Dermis microvascular lymphatic vessel endothelial cell (primary cell): ENCODE measurements around the gene ACHE. TPM values are rescaled to one million over a fixed set of nuclear protein-coding genes. Genes with fewer than 3 reads are reported as not detected.
"Not testable (repeated sequence)": the region's sequence is repeated elsewhere in the genome, so short reads cannot be mapped to it uniquely, and the experiment has no call there.

Experiments
- DNase-seq, 2 donors: peaks; one replicate each; pipeline versions ENCODE4 v3.0.0 to v3.0.0-alpha.2; 2010; ENCODE audit warnings: low read depth in 2 of 2
- total RNA-seq: library from RNA; depleted of rRNA; stranded (reverse); fragments of >200 nt; gene quantifications from 2 replicates; pipeline ENCODE4 v1.2.1, GENCODE V29; 2014

The ACHE gene
- total RNA-seq = 1.2 and 4.3 TPM in 2 replicates

GRCh38 chr7:100895701-100895955, at the start of gene ACHE:
Gene ACHE, minus strand, starts transcription at chr7:100895888. Its CDS starts 1,656 bp downstream, at chr7:100894232.
- no peak for DNase-seq

DNA sequence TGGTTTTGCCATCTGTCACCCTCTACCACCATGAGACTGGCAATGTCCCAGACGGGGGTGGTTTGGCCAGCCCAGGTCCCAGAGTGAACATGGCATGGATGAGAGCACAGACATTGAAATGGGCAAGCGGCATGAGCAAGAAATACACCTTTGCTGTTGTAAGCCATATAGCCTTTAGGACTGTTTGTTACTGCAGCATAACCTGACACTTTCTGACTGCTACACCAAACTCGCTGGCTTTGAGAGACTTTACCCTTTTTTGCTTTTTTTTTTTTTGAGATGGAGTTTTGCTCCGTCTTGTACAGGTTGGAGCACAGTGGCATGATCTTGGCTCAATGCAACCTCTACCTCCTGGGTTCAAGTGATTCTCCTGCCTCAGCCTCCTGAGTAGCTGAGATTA, 48.5 kb upstream of the ACHE start:
- DNase-seq = no peak

DNA sequence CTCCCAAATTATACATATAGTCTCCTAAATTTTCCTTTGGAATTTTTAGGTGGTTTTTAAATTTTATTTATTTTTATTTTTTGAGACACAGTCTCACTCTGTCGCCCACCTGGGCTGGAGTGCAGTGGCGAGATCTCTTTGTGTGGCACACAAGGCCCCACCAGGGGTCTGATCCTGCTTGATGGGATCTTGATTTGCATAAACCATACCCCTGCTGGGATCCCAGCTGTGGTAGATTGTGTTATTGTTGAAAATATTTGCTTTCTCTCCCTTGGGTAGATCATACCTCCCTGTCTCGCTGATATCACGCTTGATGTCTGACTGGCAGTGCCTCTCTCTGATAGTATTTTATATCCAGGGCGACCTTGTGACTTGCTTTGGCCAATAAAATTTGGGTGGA, 48.0 kb upstream of the ACHE start:
- DNase-seq = no peak

- no peak for DNase-seq
Observed at GRCh38 chr7:100942045-100942774, 46.5 kb upstream of the ACHE start.

- not testable (repeated sequence) for DNase-seq
Observed at GRCh38 chr7:100936167-100936566, 40.5 kb upstream of the ACHE start.

DNA sequence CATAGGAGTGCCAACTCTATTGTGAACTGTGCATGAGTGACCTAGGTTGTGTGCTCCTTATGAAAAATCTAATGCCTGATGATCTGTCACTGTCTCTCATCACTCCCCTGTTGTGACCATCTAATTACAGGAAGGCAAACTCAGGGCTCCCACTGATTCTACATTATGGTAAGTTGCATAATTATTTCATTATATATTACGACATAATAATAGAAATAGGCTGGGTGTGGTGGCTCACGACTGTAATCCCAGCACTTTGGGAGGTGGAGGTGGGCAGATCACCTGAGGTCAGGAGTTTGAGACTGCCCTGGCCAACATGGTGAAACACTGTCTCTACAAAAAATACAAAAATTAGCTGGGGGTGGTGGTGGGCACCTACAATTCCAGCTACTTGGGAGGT, 39.7 kb upstream of the ACHE start:
- DNase-seq = not testable (repeated sequence)

- DNase-seq = no peak
Observed at GRCh38 chr7:100933734-100934133, 38.0 kb upstream of the ACHE start.

GRCh38 chr7:100929808-100930174, 34.1 kb upstream of the ACHE start:
- DNase-seq = no peak

- not testable (repeated sequence) for DNase-seq
Observed at GRCh38 chr7:100923616-100924015, 27.9 kb upstream of the ACHE start.

DNA sequence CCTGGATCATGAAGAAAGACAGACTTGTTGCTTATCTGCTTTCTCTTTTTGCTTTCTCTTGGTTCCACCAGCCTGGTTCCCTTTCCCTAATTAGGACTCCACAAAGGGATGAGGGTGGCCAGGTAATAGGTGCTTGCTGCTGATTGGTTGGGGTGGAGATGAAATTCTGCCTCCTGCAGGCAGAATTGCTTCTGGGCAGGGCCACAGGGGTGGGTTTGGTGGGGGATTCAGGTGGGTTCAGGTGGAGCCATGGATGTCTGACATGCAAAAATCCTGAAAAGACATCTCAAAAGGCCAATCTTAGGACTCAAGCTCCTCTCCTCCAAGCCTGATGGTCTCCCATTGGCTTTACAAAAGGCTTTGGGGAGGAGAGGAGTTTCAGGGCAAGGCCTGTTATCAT, 25.4 kb upstream of the ACHE start:
- DNase-seq = no peak

DNA sequence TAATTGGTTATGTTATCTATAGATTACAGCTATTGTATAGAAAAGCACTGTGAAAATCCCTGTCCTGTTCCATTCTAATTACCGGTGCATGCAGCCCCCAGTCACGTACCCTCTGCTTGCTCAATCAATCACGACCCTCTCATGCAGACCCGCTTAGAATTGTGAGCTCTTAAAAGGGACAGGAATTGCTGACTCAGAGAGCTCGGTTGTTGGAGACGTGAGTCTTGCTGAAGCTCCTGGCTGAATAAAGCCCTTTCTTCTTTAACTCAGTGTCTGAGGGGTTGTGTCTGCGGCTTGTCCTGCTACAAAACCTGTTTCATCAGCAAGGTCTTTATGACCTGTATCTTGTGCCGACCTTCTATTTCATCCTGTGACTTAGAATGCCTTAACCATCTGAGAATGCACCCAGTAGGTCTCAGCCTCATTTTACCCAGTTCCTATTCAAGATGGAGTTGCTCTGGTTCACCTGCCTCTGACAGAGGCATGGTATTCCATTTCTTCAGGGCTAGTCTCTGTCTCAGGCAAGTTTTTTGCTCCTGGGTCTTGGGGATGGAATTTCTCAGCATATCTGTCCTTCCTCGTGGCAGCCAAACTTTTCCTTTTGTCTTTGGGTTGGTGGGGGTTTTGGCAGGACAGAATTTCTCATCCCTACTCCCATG, 24.2 kb upstream of the ACHE start:
- not testable (repeated sequence) for DNase-seq

- DNase-seq = not testable (repeated sequence)
Observed at GRCh38 chr7:100919335-100919734, 23.6 kb upstream of the ACHE start.

DNA sequence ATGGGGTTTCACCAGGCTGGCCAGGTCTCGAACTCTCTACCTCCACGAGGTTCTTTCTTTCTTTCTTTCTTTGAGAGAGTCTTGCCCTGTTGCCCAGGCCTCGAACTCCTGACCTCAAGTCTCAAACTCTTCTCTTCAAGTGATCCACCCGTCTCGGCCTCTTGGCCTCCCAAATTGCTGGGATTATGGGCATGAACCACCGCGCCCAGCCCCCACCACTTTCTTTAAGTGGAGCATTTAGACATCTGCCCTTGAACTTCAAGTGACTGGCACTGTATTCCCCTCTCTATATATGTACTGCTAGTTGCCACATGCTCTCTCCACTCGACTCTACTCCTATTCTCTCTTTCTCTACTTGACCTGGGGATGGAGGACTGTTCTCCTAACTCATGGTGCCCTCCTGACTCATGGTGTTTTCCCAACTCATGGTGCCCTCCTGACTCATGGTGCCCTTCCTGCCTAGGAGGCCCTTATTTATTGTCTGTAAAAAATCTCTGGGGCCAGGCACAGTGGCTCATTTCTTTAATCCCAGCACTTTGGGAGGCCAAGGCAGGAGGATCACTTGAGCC, 19.3 kb upstream of the ACHE start:
- no peak for DNase-seq

DNA sequence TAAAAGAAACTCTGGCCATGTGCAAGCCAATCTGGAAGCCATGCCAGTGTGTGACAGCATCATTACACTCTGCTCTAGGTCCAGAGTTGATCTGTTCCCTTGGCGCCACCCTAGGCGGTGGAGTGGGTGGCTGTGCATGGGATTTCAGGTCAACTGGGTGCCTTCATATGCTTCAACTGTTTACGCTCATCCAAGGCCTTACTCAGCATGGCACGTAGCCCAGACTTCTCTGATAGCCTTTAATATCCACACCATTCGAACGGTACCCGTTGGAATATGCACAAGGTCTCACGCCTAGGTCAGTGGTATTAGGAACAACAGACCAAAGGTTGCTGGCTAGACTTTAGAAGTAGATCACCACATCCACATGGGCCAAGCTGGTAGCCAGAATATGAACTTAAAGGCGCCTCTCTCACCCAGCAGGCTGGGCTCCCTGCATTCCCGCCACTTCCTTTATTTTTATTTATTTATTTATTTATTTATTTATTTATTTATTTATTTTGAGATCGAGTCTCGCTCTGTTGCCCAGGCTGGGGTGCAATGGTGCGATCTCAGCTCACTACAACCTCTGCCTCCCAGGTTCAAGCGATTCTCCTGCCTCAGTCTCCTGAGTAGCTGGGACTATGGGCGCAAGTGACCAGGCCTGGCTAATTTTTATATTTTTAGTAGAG, 18.7 kb upstream of the ACHE start:
- no peak for DNase-seq

DNA sequence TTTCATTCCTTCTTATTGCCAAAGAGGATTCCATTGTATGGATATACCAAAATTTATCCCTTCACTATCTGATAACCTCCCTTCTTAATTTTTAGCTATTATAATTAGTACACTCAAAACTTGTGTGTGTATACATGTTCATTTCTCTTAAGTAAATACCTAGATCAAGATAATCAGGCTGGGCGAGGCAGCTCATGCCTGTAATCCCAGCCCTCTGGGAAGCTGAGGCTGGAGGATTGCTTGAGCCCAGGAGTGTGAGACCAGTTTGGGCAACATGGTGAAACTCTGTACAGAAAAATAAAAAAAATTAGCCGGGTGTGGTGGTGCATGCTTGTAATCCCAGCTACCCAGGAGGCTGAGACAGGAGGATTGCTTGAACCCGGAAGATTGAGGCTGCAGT, 15.8 kb upstream of the ACHE start:
- DNase-seq = no peak

GRCh38 chr7:100910443-100910842, 14.8 kb upstream of the ACHE start:
- not testable (repeated sequence) for DNase-seq

- DNase-seq = no peak
Observed at GRCh38 chr7:100908512-100908911, 12.8 kb upstream of the ACHE start.

DNA sequence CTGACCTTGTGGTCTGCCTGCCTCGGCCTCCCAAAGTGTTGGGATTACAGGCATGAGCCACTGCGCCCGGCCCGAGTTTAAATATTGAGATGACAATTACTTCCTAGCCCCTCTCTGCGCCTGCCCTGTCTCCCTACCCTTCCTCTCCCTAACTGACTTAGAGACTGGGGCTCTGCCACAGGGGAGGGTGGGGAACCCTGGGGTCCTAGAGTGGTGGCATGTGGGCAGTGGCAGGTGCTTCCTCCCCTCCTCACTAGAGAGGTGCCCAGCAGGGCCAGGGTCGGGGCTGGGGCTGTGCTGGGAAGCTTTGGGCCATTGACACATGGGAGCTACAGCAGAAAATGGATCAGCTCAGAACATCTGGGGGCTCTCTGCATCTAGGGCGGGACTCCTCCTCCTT, 7.0 kb upstream of the ACHE start:
- no peak for DNase-seq

DNA sequence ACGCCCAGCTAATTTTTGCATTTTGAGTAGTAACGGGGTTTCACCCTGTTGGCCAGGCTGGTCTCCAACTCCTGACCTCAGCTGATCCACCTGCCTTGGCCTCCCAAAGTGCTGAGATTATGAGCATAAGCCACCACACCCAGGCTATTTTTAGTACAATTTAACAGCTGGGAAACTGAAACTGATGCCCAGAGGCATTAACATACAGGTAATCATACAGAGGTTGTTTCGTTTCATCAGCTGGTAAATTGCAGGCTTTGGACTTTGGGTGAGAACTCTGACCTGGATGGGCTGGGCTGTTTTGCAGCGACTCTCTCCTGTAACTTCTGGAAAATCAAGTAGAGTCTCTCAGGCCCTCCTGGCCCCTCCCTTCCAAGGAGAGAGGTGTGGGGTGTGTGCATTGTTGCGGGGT, 6.2 kb upstream of the ACHE start:
- DNase-seq = no peak

GRCh38 chr7:100900978-100901377, 5.3 kb upstream of the ACHE start:
- no peak for DNase-seq

- no peak for DNase-seq
Observed at GRCh38 chr7:100899432-100899831, 3.7 kb upstream of the ACHE start.

DNA sequence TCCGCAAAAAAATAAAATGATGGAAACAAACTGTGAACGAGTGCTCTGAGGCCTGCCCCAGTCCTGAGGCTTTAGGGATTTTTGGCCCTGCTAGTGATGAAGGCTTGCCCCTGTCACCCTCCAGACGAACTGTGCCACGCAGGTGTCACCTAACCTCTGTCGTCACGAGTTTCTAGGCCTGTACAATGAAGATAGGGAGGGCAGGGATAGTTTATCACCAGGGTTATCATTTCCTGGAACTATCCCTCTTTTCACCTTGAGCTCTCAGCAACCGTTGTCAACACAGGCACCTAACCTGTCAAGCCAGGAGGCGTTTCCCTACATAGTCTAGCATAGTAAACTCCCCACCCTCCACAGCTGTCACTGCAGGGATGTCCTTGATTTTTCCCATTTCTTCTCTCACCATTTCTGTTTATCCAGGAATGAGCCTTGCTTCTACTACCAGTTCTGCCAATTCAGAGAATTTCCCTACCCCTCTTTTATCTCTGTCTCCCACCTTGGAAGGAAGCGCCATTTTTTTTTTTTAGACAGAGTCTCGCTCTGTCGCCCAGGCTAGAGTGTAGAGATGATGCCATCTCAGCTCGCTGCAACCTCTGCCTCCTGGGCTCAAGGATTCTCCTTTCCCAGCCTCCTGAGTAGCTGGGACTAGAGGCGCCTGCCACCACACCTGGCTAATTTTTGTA, 2.2 kb upstream of the ACHE start:
- DNase-seq = no peak
